HG02642 (cell line): ENCODE results near the gene AP5S1.
"Not testable (repeated sequence)": the region's sequence is repeated elsewhere in the genome, so short reads cannot be mapped to it uniquely, and the experiment has no call there.

Experiments
- ATAC-seq: cut with Tn5 transposase; IDR thresholded peaks from one replicate; pipeline ENCODE4 v1.9.1; 2021; ENCODE audit warnings: mild to moderate bottlenecking; ENCODE audit not compliant: unreplicated experiment, poor library complexity

The AP5S1 gene

GRCh38 chr20:3808544-3808943, 11.8 kb upstream of the AP5S1 start:
- no peak for ATAC-seq

DNA sequence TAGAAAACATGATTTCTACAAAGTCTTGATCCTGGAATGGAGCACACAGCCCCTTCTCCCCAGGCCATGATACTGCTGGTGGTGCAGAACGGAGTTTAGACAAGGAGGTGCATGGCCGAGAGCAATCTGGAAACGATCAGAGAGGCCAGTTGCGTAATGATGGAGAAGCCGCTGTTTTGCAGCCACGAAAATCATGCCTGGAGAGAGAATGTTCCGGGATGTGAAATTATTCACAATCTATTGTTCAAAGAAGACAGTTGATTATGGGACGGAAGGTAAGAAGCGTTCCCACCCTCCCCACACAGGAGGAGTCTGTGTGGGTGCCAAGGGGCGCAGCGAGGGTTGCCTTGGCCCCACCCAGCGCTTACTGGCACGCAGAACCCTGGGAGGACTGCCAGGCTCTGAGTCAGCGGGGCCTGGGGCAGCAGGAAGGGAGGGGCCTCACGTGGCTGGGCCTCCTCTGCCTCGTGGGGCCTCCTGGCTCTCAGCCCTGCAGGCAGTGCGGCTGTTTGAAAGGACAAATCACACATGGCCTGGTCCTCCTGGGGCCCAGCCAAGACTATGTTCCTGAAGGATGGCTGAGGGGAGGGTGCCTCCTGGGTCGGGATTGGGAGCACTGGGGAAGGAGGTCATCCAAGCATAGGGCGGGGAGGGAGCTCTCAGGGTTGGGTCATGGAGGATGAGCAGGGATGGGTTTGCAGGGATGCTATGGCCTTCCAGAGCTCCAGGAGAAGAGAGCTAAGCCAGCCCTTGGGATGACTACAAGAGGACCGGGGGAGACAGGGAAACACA, 8.7 kb upstream of the AP5S1 start:
- ATAC-seq: no peak

DNA sequence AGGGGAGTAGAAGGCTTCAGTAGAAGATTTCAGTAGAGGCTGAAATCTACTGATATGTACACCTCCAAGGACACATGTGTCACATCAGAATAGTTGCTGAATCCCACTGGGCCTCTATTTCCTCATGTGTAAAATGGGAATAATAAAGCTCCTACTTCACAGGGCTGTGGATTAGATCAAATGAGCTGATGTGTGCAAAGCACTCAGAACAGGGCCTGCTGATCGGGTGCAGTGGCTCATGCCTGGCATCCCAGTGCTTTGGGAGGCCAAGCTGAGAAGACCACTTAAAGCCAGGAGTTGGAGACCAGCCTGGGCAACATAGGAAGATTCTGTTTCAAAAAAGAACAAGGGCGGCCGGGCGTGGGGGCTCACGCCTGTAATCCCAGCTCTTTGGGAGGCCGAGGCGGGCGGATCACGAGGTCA, 8.1 kb upstream of the AP5S1 start:
- no peak for ATAC-seq

- no peak for ATAC-seq
These were observed 7.1 kb upstream of the AP5S1 start for GRCh38 chr20:3812975-3813847.

- ATAC-seq: no peak
These were observed 6.3 kb upstream of the AP5S1 start for GRCh38 chr20:3813848-3814581.

DNA sequence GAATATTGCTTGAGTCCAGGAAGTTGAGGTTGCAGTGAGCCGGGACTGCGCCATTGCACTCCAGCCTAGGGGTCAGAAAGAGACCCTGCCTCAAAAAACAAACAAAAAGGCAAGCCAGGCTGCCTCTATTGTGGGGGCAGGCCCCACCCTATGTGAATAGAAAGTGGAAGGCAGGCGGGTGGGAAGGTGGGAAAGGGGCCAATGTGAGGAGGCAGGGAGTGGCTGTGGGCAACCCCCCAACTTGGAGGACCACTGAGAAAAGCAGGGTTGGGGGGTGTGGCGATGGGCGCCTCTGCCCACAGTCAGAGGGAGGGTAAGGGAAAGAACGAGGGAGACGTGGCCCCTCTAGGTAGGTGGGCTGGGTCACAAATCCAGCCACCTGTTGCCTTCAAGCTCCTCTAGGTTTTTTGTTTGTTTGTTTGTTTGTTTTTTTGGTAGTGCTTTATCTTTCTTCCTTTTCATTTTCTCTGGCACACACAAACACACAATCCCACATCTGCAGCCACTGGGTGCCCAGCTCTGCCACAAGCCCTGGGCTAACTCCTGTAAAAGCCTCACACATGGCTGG, 5.3 kb upstream of the AP5S1 start:
- ATAC-seq: no peak

DNA sequence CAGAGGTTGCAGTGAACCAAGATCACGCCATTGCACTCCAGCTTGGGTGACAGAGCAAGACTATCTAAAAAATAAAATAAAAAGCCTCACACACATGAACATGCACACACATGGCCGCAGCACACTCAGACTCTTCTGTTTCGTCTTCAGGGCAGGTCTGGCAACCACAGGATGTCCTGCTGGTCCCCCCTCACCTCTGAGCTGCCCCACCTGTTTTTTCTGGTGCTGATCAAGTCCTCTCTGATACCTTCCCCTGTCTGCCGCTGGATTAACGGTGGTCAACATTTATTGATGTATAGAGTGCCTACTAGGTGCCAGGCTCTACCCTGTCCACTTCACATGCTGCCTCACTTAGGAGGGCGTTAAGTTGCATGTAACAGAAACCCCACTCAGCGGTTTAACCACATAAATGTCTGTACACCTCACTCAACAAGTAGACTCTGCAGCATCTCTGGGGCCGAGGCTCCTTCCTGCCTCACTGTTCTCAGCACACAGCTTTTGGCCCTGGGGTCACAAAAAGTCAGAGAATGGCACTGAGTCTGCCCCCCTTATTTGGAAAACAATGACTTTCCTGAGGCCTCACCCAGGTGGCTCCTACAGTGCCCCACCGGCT, 4.5 kb upstream of the AP5S1 start:
- ATAC-seq: no peak

GRCh38 chr20:3818155-3819151, 1.9 kb upstream of the AP5S1 start:
- no peak for ATAC-seq

DNA sequence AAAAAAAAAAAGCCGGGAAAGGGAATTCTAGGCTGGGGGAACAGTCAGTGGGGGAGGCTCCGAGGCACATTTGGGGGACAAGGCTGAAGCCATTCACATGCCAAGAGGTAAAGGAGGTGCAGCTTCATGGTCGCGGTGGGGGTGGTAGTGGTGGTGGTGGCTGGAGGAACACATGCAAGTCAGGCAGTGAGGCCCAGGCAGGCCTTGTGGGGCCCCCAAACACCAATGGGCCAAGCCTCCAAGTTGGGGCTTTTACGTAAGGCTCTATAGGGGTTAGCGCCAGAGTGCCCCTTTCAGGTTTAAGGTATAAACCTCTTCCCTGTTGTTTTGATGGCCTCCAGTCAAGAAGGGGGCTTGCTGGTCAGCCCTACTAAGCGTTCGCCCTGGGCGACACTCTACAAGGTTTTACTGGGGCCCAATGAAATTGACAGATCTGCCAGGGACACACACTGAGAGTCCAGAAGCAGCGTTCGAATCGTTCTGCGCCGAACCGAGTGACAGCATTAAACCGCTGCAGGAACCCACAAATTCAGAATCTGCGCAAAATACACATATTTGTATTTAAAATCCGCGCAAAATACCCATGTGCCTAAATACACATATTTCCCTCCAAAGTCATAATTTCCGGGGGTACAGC, 818 bp upstream of the AP5S1 start:
- ATAC-seq: no peak

DNA sequence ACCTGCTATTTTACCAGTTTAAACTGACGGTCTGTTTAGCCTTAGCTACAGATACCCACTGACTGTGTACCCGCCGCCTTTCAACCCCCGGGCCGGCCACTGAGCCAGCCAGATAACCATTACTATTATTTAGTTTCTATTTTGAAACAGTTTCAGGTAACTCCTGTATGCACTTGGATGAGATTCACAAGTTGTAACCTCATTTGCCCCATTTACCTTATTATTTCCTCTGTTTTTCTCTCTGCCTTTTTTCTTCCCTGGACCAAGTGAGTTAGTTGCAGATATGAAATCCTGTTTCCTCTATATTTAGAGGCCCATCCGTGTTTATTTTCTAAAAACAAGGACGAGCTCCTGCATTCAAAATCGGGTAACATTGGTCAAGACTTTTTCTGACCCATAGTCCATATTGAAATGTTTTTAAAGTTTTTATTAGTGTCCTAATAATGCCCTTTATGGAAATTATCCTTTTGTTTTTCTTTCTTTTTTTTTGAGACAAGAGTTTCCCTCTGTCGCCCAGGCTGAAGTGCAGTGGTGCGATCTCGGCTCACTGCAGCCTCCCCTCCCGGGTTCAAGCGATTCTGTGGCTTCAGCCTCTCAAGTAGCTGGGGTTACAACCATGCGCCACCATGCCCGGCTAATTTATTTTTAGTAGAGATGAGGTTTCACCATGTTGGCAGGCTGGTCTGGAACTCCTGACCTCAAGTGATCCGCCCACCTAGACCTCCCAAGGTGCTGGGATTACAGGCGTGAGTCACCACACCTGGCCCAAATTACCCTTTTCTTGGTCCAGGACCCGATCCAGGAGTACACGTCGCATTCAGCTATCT, 767 bp downstream of the AP5S1 start:
- ATAC-seq: peak; percentile 0

- no peak for ATAC-seq
These were observed 1.6 kb downstream of the AP5S1 start for GRCh38 chr20:3821996-3822395.

- no peak for ATAC-seq
These were observed 3.5 kb downstream of the AP5S1 start for GRCh38 chr20:3823881-3824280.

DNA sequence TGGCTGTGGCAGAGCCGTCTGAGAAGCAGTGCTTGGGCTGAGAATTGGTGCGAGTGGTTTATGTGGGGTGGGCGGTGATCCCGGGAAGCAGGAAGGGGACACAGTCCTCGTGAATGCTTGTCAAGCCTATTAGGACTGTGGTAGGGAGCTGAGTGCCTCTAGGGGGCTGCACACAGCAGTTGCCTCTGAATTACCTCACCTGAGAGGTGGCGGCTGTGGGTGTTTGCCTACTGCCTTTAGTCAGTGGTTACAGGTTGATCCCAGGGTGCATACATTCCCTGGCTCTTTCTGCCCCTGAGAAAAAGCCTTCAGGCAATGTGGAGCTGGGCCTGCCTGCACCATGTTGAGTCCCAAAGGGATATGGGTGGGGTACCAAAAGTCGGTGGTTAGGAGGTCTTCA, 5.2 kb downstream of the AP5S1 start:
- ATAC-seq: no peak

GRCh38 chr20:3826420-3826819, 6.1 kb downstream of the AP5S1 start:
- no peak for ATAC-seq

DNA sequence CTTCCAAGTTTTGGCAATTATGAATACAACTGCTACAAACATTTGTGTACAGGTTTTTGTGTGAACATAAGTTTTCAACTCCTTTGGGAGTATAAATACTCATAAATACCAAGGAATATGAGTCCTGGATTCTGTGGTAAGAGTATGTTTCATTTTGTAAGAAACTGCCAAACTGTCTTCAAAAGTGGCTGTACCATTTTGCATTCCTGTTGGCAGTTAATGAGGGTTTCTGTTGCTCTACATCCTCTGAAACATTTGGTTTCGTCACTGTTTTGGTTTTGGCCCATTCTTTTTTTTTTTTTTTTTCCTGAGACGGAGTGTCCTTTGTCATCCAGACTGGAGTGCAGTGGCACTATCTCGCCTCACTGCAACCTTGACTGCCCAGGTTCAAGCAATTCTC, 8.5 kb downstream of the AP5S1 start:
- ATAC-seq: no peak

DNA sequence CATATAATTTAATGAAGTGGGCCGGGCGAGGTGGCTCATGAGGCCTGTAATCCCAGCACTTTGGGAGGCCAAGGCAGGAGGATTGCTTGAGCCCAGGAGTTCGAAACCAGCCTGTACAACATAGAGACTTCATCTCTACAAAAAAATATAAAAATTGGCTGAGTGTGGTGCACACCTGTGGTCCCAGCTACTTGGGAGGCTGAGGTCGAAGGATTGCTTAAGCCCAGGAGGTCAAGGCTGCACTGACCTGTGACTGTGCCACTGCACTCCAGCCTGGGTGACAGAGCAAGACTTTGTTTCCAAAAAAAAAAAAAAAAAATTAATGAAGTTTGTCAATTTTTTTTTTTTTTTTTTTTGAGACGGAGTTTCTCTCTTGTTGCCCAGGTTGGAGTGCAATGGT, 9.5 kb downstream of the AP5S1 start:
- ATAC-seq: not testable (repeated sequence)

GRCh38 chr20:3836132-3836531, 15.8 kb downstream of the AP5S1 start:
- ATAC-seq: no peak

- ATAC-seq: no peak
These were observed 19.0 kb downstream of the AP5S1 start for GRCh38 chr20:3839328-3839727.
